SH-SY5Y (cell line): Measurements from ENCODE around the gene OOSP1.

Experiments
- GATA2 ChIP-seq: IDR thresholded peaks from 2 replicates; pipeline ENCODE4 v1.6.1; 2011; ENCODE audit warnings: mild to moderate bottlenecking, low read depth, low read length
- GATA3 ChIP-seq: IDR thresholded peaks from 2 replicates; pipeline ENCODE4 v1.6.1; 2011; ENCODE audit warnings: low read depth, mild to moderate bottlenecking, low read length, moderate library complexity

GRCh38 chr11:59990421-59990820 lies 52.2 kb downstream of the OOSP1 start:
- TF ChIP-seq GATA2 (no peak), GATA3 (no peak)
